Brain microvascular endothelial cell (primary cell): ENCODE measurements around the gene FAM53A.

ENCODE experiments used
- DNase-seq: peaks from one replicate; pipeline ENCODE4 v3.0.0-alpha.2; 2020
- H3K27ac ChIP-seq: fragments of 250-450 bp; sonication (Bioruptor Pico); 2 replicates; pipeline ENCODE4 v1.5.1; 2020; ENCODE audit warnings: mild to moderate bottlenecking, moderate library complexity
- H3K27me3 ChIP-seq: fragments of 250-450 bp; sonication (Bioruptor Pico); replicated peaks from 2 replicates; pipeline ENCODE4 v1.5.1; 2020; ENCODE audit warnings: mild to moderate bottlenecking
- H3K36me3 ChIP-seq: fragments of 250-450 bp; sonication (Bioruptor Pico); replicated peaks from 2 replicates; pipeline ENCODE4 v1.5.1; 2020; ENCODE audit warnings: mild to moderate bottlenecking
- H3K4me3 ChIP-seq: 2 replicates; pipeline ENCODE4 v1.5.1; 2011; ENCODE audit warnings: low read depth, mild to moderate bottlenecking, control low read depth, low read length, moderate library complexity
- in situ Hi-C: cut with HindIII; loops from 2 replicates; pipeline ENCODE4 v1.10.0; 2017; ENCODE audit warnings: low sequenced_read_pairs, low pct_ligation_motif_present
- TF ChIP-seq, protein P1 (sequence below): IDR thresholded peaks from 2 replicates; pipeline ENCODE4 v1.5.1; 2011; ENCODE audit warnings: low read depth, mild to moderate bottlenecking, moderate library complexity, low read length, control low read depth, inconsistent platforms; ENCODE audit errors: missing control alignments

Gene FAM53A

DNA sequence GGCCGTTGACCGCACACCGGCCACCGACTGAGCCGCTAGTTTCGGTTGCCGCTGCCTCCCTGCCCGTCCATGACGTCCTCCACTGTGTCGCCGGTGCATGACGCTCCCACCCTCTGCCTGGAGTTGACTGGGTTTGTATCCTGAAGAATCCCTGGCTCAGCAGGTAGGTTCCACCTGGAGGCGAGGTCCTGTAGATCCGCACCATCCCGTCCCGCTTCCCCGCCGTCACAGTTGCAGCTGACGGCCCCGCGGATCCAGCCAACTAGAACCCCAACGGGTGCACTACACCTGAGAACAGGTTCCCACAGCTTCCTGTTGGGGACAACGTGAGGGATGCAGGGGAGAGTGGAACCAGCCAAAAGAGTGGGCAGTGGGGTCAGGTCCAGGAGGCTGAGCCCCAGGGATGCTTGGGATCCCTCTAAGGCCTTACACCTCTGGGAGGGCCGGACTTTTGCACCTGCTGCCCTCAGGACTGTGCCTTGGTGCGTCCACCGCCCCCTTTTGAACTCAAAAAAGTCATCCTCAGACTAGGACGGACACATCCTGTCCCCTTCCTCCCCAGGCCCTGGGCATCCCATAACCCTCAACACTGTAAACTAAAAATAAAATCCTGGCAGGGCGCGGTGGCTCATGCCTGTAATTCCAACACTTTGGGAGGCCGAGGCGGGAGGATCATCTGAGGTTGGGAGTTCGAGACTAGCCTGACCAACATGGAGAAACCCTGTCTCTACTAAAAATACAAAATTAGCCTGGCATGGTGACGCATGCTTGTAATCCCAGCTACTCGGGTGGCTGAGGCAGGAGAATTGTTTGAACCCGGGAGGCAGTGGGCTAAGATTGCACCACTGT is 29.1 kb upstream of the FAM53A start:
- Histone ChIP-seq H3K4me3 (peak overlapping the region; percentile 89), H3K27ac (peak overlapping the region; percentile 95), H3K36me3 (peaks cover 6% of the 10 kb centered on the region), H3K27me3 (no peaks in the 10 kb centered on the region)
- in situ Hi-C loops = no loop called here
- DNase-seq = no peak
- TF ChIP-seq, protein P1, sequence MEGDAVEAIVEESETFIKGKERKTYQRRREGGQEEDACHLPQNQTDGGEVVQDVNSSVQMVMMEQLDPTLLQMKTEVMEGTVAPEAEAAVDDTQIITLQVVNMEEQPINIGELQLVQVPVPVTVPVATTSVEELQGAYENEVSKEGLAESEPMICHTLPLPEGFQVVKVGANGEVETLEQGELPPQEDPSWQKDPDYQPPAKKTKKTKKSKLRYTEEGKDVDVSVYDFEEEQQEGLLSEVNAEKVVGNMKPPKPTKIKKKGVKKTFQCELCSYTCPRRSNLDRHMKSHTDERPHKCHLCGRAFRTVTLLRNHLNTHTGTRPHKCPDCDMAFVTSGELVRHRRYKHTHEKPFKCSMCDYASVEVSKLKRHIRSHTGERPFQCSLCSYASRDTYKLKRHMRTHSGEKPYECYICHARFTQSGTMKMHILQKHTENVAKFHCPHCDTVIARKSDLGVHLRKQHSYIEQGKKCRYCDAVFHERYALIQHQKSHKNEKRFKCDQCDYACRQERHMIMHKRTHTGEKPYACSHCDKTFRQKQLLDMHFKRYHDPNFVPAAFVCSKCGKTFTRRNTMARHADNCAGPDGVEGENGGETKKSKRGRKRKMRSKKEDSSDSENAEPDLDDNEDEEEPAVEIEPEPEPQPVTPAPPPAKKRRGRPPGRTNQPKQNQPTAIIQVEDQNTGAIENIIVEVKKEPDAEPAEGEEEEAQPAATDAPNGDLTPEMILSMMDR = no peak

DNA sequence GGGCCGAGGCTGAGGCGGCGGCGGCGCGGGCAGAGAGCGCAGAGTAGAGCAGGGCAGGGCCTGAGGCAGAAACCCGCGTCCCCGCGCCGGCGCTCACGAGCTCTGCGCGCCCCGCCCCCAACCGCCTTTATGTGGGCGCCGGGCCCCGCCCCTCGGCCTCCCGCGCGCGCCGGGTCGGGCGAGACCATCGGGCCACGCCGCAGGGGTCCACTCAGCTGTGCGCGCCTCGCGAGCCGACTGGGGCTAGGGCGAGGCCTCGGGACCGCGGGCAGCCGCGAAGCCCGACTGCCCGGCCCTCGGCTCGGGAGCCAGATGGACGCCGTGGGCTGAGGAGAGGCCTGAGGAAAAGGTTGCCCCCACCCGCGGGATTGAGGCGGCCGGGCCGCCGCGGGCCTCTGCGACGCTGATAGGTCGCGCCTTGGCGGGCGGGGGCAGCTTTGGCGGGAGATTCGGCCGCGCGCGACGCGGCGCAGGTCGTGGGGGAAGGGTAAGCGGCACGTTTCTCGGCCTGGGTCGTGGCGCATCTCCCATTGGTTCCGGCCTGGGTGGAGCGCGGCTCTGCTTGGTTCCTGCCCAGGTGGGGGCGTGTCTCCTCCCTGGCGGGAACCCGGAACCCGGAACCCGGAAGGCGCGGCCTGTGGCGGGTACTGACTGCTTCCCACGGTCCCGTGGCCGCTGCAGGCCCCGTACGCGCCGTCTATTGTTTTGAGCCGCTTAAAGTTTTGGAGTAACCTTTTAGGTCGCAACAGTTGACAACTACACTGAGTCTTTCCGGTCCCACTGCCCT is 28.3 kb upstream of the FAM53A start, which contains the start of gene SLBP:
Gene SLBP (minus strand): TSS at position 104 of the 787 bp plus-strand sequence. CDS start 131 bp downstream, outside the sequence.
- peak within 1 kb of the TSS; percentile 89 for H3K4me3 ChIP-seq
- TF ChIP-seq, protein P1 = no peak
- in situ Hi-C loops = no loop called here
- H3K27me3 ChIP-seq = no peaks in the 10 kb centered on the region
- peaks cover 6% of the 10 kb centered on the region for H3K36me3 ChIP-seq
- peak within 1 kb of the TSS; percentile 95 for H3K27ac ChIP-seq
- peak; percentile 80 for DNase-seq

GRCh38 chr4:1711571-1712215 is 27.6 kb upstream of the FAM53A start:
- Histone ChIP-seq H3K27me3 (no peaks in the 10 kb centered on the region), H3K4me3 (peak overlapping the region; percentile 89), H3K27ac (peak overlapping the region; percentile 95), H3K36me3 (peaks cover 7% of the 10 kb centered on the region)
- DNase-seq = peak; percentile 44
- TF ChIP-seq, protein P1 = no peak
- in situ Hi-C loops = no loop called here

- H3K27me3 ChIP-seq = no peaks in the 10 kb centered on the region
- H3K4me3 ChIP-seq = peak overlapping the region; percentile 89
- peak overlapping the region; percentile 95 for H3K27ac ChIP-seq
- TF ChIP-seq, protein P1 = no peak
- no peak for DNase-seq
- in situ Hi-C loops = no loop called here
- peaks cover 11% of the 10 kb centered on the region for H3K36me3 ChIP-seq
These were observed 27.0 kb upstream of the FAM53A start for GRCh38 chr4:1711055-1711570.

- in situ Hi-C loops = no loop called here
- no peak overlapping the region for H3K4me3 ChIP-seq
- no peak for DNase-seq
- no peak overlapping the region for H3K27ac ChIP-seq
- peaks cover 24% of the 10 kb centered on the region for H3K36me3 ChIP-seq
- TF ChIP-seq, protein P1 = no peak
- no peaks in the 10 kb centered on the region for H3K27me3 ChIP-seq
These were observed 24.5 kb upstream of the FAM53A start for GRCh38 chr4:1708581-1708980.
